Endodermal cell (in vitro differentiated cells): ENCODE measurements around the gene NISCH. TPM values are rescaled to one million over a fixed set of nuclear protein-coding genes. Genes with fewer than 3 reads are reported as not detected.

Experiments used
- DNase-seq: peaks from one replicate; pipeline ENCODE4 v3.0.0-alpha.2; 2017
- H3K27ac ChIP-seq: 2 replicates; pipeline ENCODE4 v1.5.1; 2013; ENCODE audit warnings: mild to moderate bottlenecking, low read depth, low read length, moderate library complexity
- H3K27me3 ChIP-seq: 2 replicates; pipeline ENCODE4 v1.6.1; 2013; ENCODE audit warnings: mild to moderate bottlenecking, low read length, moderate library complexity; ENCODE audit not compliant: insufficient read depth, control insufficient read depth, poor library complexity, severe bottlenecking
- H3K36me3 ChIP-seq: 2 replicates; pipeline ENCODE4 v1.7.0; 2013; ENCODE audit warnings: mild to moderate bottlenecking, low read length, moderate library complexity; ENCODE audit not compliant: control insufficient read depth, insufficient read depth
- H3K4me1 ChIP-seq: one replicate; pipeline ENCODE4 v1.7.0; 2013; ENCODE audit warnings: low read length; ENCODE audit not compliant: control insufficient read depth, insufficient read depth
- H3K4me3 ChIP-seq: 2 replicates; pipeline ENCODE4 v1.5.1; 2013; ENCODE audit warnings: mild to moderate bottlenecking, low read length, moderate library complexity
- H3K9ac ChIP-seq: 2 replicates; pipeline ENCODE4 v1.6.1; 2013; ENCODE audit warnings: mild to moderate bottlenecking, low read length, moderate library complexity; ENCODE audit not compliant: poor library complexity, severe bottlenecking; ENCODE audit errors: extremely low read depth
- H3K9me3 ChIP-seq: 2 replicates; pipeline ENCODE4 v1.6.1; 2013; ENCODE audit warnings: mild to moderate bottlenecking, low read length, moderate library complexity; ENCODE audit not compliant: control insufficient read depth
- H3K27ac Mint-ChIP-seq: 2 replicates; pipeline ENCODE4 v1.8.0; 2020; ENCODE audit warnings: mixed read lengths
- H3K27me3 Mint-ChIP-seq: 2 replicates; pipeline ENCODE4 v1.8.0; 2021; ENCODE audit warnings: mild to moderate bottlenecking, mixed read lengths; ENCODE audit not compliant: insufficient read depth
- H3K36me3 Mint-ChIP-seq: 2 replicates; pipeline ENCODE4 v1.8.0; 2020; ENCODE audit warnings: low read depth, mixed read lengths
- H3K4me1 Mint-ChIP-seq: 2 replicates; pipeline ENCODE4 v1.8.0; 2020; ENCODE audit warnings: mixed read lengths
- H3K4me3 Mint-ChIP-seq: 2 replicates; pipeline ENCODE4 v1.8.0; 2020; ENCODE audit warnings: mild to moderate bottlenecking, moderate library complexity, mixed read lengths
- H3K9me3 Mint-ChIP-seq: 2 replicates; pipeline ENCODE4 v1.8.0; 2020; ENCODE audit warnings: mild to moderate bottlenecking, mixed read lengths
- CTCF ChIP-seq: fragments of 200-600 bp; sonication (generic); conservative IDR thresholded peaks from 2 replicates; pipeline ENCODE4 v1.5.0; 2021; ENCODE audit warnings: antibody characterized with exemption, mild to moderate bottlenecking
- WGBS, 2 experiments: methylation state at CpG; one replicate each; pipeline versions ENCODE4 v1.1.5 to v1.1.7; 2013; ENCODE audit warnings: missing lambda C conversion rate in 2 of 2, mixed read lengths in 1 of 2; ENCODE audit not compliant: insufficient coverage in 1 of 2, insufficient read length in 1 of 2; 5-methylcytosine and 5-hydroxymethylcytosine counted together
- total RNA-seq, 2 donors: library from RNA; stranded (reverse); fragmentation: NEBNext Ultra II Directional in 1 of 2; extraction: Animal tissue kit (Norgen Biotek cat#: 25700) in 1 of 2; gene quantifications; 2 replicates in 1 of 2; 3 replicates in 1 of 2; pipeline ENCODE4 v1.2.1, GENCODE V29; 2021

Gene NISCH
- total RNA-seq, 2 donors from 2014 or later: 151 to 156 TPM

GRCh38 chr3:52446042-52446441 lies 9.4 kb upstream of the NISCH start:
- WGBS, 2 experiments: 80 to 89% methylated on average over 1 to 4 of the region's 4 CpGs
- no peak overlapping the region for H3K27ac ChIP-seq
- Mint-ChIP-seq H3K9me3 (no peaks in the 10 kb centered on the region), H3K36me3 (no peaks in the 10 kb centered on the region), H3K4me1 (peaks cover 5% of the 10 kb centered on the region), H3K27me3 (no peaks in the 10 kb centered on the region), H3K27ac (no peak overlapping the region), H3K4me3 (no peak overlapping the region)
- peaks cover 2% of the 10 kb centered on the region for H3K4me1 ChIP-seq
- H3K4me3 ChIP-seq: no peak overlapping the region
- peak; percentile 59 for DNase-seq
- H3K9me3 ChIP-seq: no peaks in the 10 kb centered on the region
- H3K27me3 ChIP-seq: no peaks in the 10 kb centered on the region
- peaks cover 6% of the 10 kb centered on the region for H3K36me3 ChIP-seq
- TF ChIP-seq CTCF: peak; percentile 22
- H3K9ac ChIP-seq: no peak overlapping the region

GRCh38 chr3:52446631-52447511 lies 8.5 kb upstream of the NISCH start:
- H3K4me3 Mint-ChIP-seq: no peak overlapping the region
- no peaks in the 10 kb centered on the region for H3K9me3 Mint-ChIP-seq
- no peaks in the 10 kb centered on the region for H3K27me3 Mint-ChIP-seq
- peak; percentile 99 for TF ChIP-seq CTCF
- Histone ChIP-seq H3K36me3 (peaks cover 11% of the 10 kb centered on the region), H3K9ac (no peak overlapping the region), H3K27me3 (no peaks in the 10 kb centered on the region), H3K4me1 (peaks cover 4% of the 10 kb centered on the region), H3K9me3 (no peaks in the 10 kb centered on the region), H3K27ac (no peak overlapping the region), H3K4me3 (no peak overlapping the region)
- H3K36me3 Mint-ChIP-seq: no peaks in the 10 kb centered on the region
- WGBS, 2 experiments: 38 to 42% methylated on average over 10 to 13 of the region's 13 CpGs
- DNase-seq: peak; percentile 95
- no peak overlapping the region for H3K27ac Mint-ChIP-seq
- H3K4me1 Mint-ChIP-seq: peaks cover 5% of the 10 kb centered on the region

- no peak for TF ChIP-seq CTCF
- Mint-ChIP-seq H3K36me3 (no peaks in the 10 kb centered on the region), H3K27me3 (no peaks in the 10 kb centered on the region), H3K9me3 (no peaks in the 10 kb centered on the region), H3K4me3 (no peak overlapping the region), H3K27ac (no peak overlapping the region), H3K4me1 (peaks cover 5% of the 10 kb centered on the region)
- 86 to 91% methylated on average over 8 to 12 of the region's 12 CpGs for WGBS, 2 experiments
- Histone ChIP-seq H3K27me3 (no peaks in the 10 kb centered on the region), H3K9me3 (no peaks in the 10 kb centered on the region), H3K4me3 (no peak overlapping the region), H3K4me1 (peaks cover 12% of the 10 kb centered on the region), H3K27ac (no peak overlapping the region), H3K36me3 (peaks cover 11% of the 10 kb centered on the region), H3K9ac (no peak overlapping the region)
- DNase-seq: no peak
Observed at GRCh38 chr3:52447512-52448355, 7.7 kb upstream of the NISCH start.
